Transverse colon (tissue), 4 donors: ENCODE data around the gene PMM1. TPM values are rescaled to one million over a fixed set of nuclear protein-coding genes. Genes with fewer than 3 reads are reported as not detected.
A peak's percentile ranks its signal among the peaks of the same experiment; 100 is the strongest.

Experiments used
- DNase-seq: peaks from one replicate; pipeline ENCODE4 v3.0.0-alpha.2; 2019
- H3K27ac ChIP-seq, 4 donors: fragments of 200-600 bp; sonication (generic); 2 replicates each; pipeline ENCODE4 v1.5.1; 2016 to 2018; ENCODE audit warnings: inconsistent platforms in 4 of 4
- H3K27me3 ChIP-seq: fragments of 200-600 bp; sonication (generic); 2 replicates; pipeline ENCODE4 v1.5.1; 2017; ENCODE audit warnings: inconsistent platforms
- H3K36me3 ChIP-seq, 4 donors: fragments of 200-600 bp; sonication (generic); 2 replicates each; pipeline ENCODE4 v1.5.1; 2017 to 2019; ENCODE audit warnings: inconsistent platforms in 4 of 4
- H3K4me1 ChIP-seq, 4 donors: fragments of 200-600 bp; sonication (generic); 2 replicates each; pipeline ENCODE4 v1.5.1; 2017 to 2020; ENCODE audit warnings: inconsistent platforms in 4 of 4
- H3K4me3 ChIP-seq, 4 donors: fragments of 200-600 bp; sonication (generic); 1 replicate in 1 of 4; 2 replicates in 3 of 4; pipeline versions ENCODE4 v1.5.1 to v1.6.1; 2017 to 2019; ENCODE audit warnings: inconsistent platforms in 4 of 4
- H3K9me3 ChIP-seq, 2 donors: fragments of 200-600 bp; sonication (generic); 2 replicates each; pipeline ENCODE4 v1.5.1; 2017 to 2019; ENCODE audit warnings: inconsistent platforms in 2 of 2
- CTCF ChIP-seq, 5 experiments: fragments of 200-600 bp in 3 of 5; fragments of 450-650 bp in 2 of 5; sonication (generic) in 3 of 5; IDR thresholded peaks; 1 replicate in 2 of 5; 2 replicates in 3 of 5; pipeline ENCODE4 v1.5.1; 2016 to 2017; ENCODE audit warnings: antibody characterized with exemption in 5 of 5, inconsistent platforms in 3 of 5, mild to moderate bottlenecking in 2 of 5, moderate library complexity in 1 of 5
- EP300 ChIP-seq: sonication (generic); formaldehyde crosslinking; IDR thresholded peaks from one replicate; pipeline ENCODE4 v1.6.1; 2017; ENCODE audit warnings: antibody characterized with exemption, low read depth
- POLR2A ChIP-seq: fragments of 450-650 bp; IDR thresholded peaks from one replicate; pipeline ENCODE4 v1.6.1; 2016; ENCODE audit warnings: antibody characterized with exemption, mild to moderate bottlenecking, moderate library complexity
- POLR2AphosphoS5 ChIP-seq, 3 donors: sonication (generic); formaldehyde crosslinking; IDR thresholded peaks; one replicate each; pipeline ENCODE4 v1.6.1; 2016; ENCODE audit warnings: antibody characterized with exemption in 3 of 3
- WGBS, 2 donors: methylation state at CpG; one replicate each; pipeline ENCODE4 v1.1.5; 2018; ENCODE audit warnings: low coverage in 1 of 2; 5-methylcytosine and 5-hydroxymethylcytosine counted together
- in situ Hi-C, 4 donors: fragments of 200-750 bp; cut with MboI; loops; one replicate each; pipeline versions ENCODE4 v1.15.0 to v1.15.1; 2017; ENCODE audit warnings: low sequenced_read_pairs in 3 of 4, low pct_ligation_motif_present in 1 of 4, low pct_unique_long_range_greater_than_20kb in 1 of 4
- intact Hi-C: fragments of 100-400 bp; cut with DNase I; formaldehyde crosslinking; loops from one replicate; pipeline ENCODE4 v1.15.1; 2023; ENCODE audit warnings: low total_unique reads
- total RNA-seq, 4 donors: library from RNA; depleted of rRNA; stranded (reverse); fragments of >200 nt; gene quantifications; one replicate each; pipeline ENCODE4 v1.1.0, GENCODE V29; 2016

PMM1 gene
- total RNA-seq, 4 donors from 2014 or later = 104 to 262 (median 128) TPM

- Histone ChIP-seq H3K36me3 (no peaks in the 10 kb centered on the region), H3K27me3 (no peaks in the 10 kb centered on the region), H3K9me3 (no peaks in the 10 kb centered on the region), H3K27ac (no peak overlapping the region), H3K4me3 (no peak overlapping the region), H3K4me1 (peaks cover 0 to 8% (median 7%) of the 10 kb centered on the region in 4 donors)
- in situ Hi-C loops = no loop called here
- 88% methylated on average over 5 of the region's 5 CpGs; no CpG with 5 or more reads in 1 of the 2 donors for WGBS, 2 donors
- intact Hi-C loops = loop anchor here (5.0 kb wide), 1 partner anchor 1728 kb away; no protein-coding TSS in a partner anchor
- TF ChIP-seq EP300 (no peak), POLR2A (no peak), CTCF (IDR thresholded peaks at IDR 0.05) (no peak), POLR2AphosphoS5 (IDR thresholded peaks at IDR 0.05) (no peak)
- DNase-seq = no peak
These were observed 40.8 kb downstream of the PMM1 start for GRCh38 chr22:41548830-41549211.

GRCh38 chr22:41544671-41545476, 44.8 kb downstream of the PMM1 start:
- Histone ChIP-seq H3K36me3 (no peaks in the 10 kb centered on the region), H3K27ac (peak overlapping the region; percentile 89 to 96 (median 92)), H3K9me3 (no peaks in the 10 kb centered on the region), H3K4me3 (peak overlapping the region in 3 of 4 donors; percentile 58 to 90 (median 75)), H3K4me1 (peaks cover 10 to 35% (median 28%) of the 10 kb centered on the region in 4 donors), H3K27me3 (no peaks in the 10 kb centered on the region)
- 20 to 27% methylated on average over 15 to 21 of the region's 21 CpGs for WGBS, 2 donors
- DNase-seq = no peak
- no peak for TF ChIP-seq POLR2A
- TF ChIP-seq EP300 = no peak
- no peak for TF ChIP-seq CTCF (IDR thresholded peaks at IDR 0.05)
- TF ChIP-seq POLR2AphosphoS5 (IDR thresholded peaks at IDR 0.05) = no peak
- in situ Hi-C loops (no loop called here), intact Hi-C loops (loop anchor here (5.0 kb wide), 1 partner anchor 1732 kb away; no protein-coding TSS in a partner anchor)

DNA sequence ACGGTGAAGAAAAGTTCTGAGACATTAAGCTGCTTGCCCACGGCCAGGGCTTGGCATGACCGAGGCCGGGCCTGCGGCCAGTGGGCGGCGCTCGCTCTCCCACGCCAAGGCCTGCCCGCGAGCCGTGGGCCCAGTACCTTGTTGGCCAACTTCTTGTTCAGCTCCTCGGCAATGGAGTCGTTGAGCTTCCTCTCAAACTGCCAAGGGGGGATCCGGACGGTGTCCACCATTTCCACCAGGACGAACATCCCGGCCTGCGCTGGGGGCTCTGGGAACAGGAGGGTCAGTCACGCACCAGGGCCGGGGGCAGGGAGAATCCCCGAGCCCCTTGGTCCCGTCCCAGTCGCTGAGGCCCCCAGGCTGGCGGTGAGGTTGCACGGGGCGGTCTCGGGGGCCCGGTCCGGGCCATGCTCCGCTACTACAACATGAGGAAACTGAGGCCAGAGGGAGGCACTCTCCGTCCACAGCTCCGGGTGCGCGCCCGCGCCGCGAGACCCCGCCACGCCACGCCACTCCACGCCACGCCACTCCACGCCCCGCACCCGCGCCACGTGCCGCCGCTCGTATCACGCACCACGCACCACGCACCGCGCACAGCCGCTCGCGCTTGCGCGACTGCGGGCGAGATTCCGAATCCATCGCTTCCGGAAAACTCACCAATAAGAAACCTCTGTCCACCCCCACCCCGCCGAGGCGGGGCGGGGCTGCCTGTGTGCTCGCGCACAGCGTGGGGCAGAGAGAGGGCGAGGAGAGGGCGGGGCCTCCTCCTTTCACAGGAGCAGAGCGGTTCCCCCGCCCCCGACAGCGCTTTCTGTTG, 45.6 kb downstream of the PMM1 start, which contains the start of gene POLR3H:
Gene POLR3H, minus strand, starts transcription at position 617 of the 817 bp plus-strand sequence. Its CDS starts 369 bp downstream, at position 248.
- in situ Hi-C loops = no loop called here

More for the DNA sequence above, 45.6 kb downstream of the PMM1 start, which contains the start of gene POLR3H:
- DNase-seq = peak; percentile 99
- Histone ChIP-seq H3K9me3 (no peaks in the 10 kb centered on the region), H3K27ac (peak within 1 kb of the TSS; percentile 89 to 96 (median 92)), H3K27me3 (no peaks in the 10 kb centered on the region), H3K4me3 (peak within 1 kb of the TSS; percentile 58 to 90 (median 78)), H3K36me3 (no peaks in the 10 kb centered on the region), H3K4me1 (peaks cover 10 to 35% (median 28%) of the 10 kb centered on the region in 4 donors)
- TF ChIP-seq POLR2AphosphoS5 (IDR thresholded peaks at IDR 0.05) (peak in 2 of 3 donors; percentile 5 to 56), EP300 (no peak), POLR2A (peak; percentile 9), CTCF (IDR thresholded peaks at IDR 0.05) (peak; percentile 47 to 64 (median 60))
- 0 to 1% methylated on average over 3 to 61 of the region's 80 CpGs for WGBS, 2 donors
- intact Hi-C loops = no loop called here
